Measurements from ENCODE around the gene NTN1. TPM values are rescaled to one million over a fixed set of nuclear protein-coding genes. Genes with fewer than 3 reads are reported as not detected.

The NTN1 gene
- total RNA-seq, 1 experiment from 2014 or later, result 14.5 TPM

- intact Hi-C loops (cut with micrococcal nuclease; ENCODE audit: unreplicated experiment), result no loop called here
- BruUV-seq (replicated peaks), result no TSS peak
- H3K9me3 ChIP-seq (ENCODE audit: control insufficient read depth, insufficient read depth, low read depth, low read length), result no peaks in the 10 kb centered on the region
- ChIA-PET CTCF (no interaction called here), POLR2A (interaction anchor here (0.6 kb wide), 1 partner anchor 11 kb away, joined by 3 read pairs; no protein-coding TSS in a partner anchor)
- no peak for TF ChIP-seq POLR2AphosphoS5 (IDR thresholded peaks at IDR 0.05; ENCODE audit: low read depth, low read length)
- TF ChIP-seq SIN3A (IDR thresholded peaks at IDR 0.05; ENCODE audit: borderline replicate concordance, insufficient read depth, low read depth, low read length), result no peak
- TF ChIP-seq CTCF (IDR thresholded peaks at IDR 0.05), result no peak
- TF ChIP-seq TCF7L2 (IDR thresholded peaks at IDR 0.05; ENCODE audit: low read depth, low read length), result no peak
- no peak for TF ChIP-seq REST (IDR thresholded peaks at IDR 0.05; ENCODE audit: insufficient read depth in 1 of 2, low read depth in 2 of 2, low read length in 1 of 2)
- ATAC-seq (no peak), DNase-seq (ENCODE audit: low read depth, low spot score) (no peak)
- in situ Hi-C loops (cut with HindIII; ENCODE audit: low pct_unique_long_range_greater_than_20kb, low sequenced_read_pairs), result no loop called here
- no peaks in the 10 kb centered on the region for H3K4me1 ChIP-seq (ENCODE audit: control insufficient read depth, insufficient read depth, low read length)
- H3K36me3 ChIP-seq (ENCODE audit: control insufficient read depth, insufficient read depth, low read length), result no peaks in the 10 kb centered on the region
- no peaks in the 10 kb centered on the region for H3K27me3 ChIP-seq (ENCODE audit: control insufficient read depth, insufficient read depth, low read length)
- H3K4me3 ChIP-seq (ENCODE audit: low read depth in 2 of 2, low read length in 2 of 2), result no peak overlapping the region
- no peak overlapping the region for H3K27ac ChIP-seq (ENCODE audit: low read length)
These were observed 204.2 kb downstream of the NTN1 start for GRCh38 chr17:9225305-9226101.

- intact Hi-C loops (cut with micrococcal nuclease; ENCODE audit: unreplicated experiment), result no loop called here
- ATAC-seq, result no peak
- in situ Hi-C loops (cut with HindIII; ENCODE audit: low pct_unique_long_range_greater_than_20kb, low sequenced_read_pairs), result no loop called here
- DNase-seq (ENCODE audit: low read depth, low spot score), result no peak
- CTCF ChIA-PET, result no interaction called here
- Histone ChIP-seq H3K36me3 (ENCODE audit: control insufficient read depth, insufficient read depth, low read length) (no peaks in the 10 kb centered on the region), H3K27ac (ENCODE audit: low read length) (no peak overlapping the region), H3K9me3 (ENCODE audit: control insufficient read depth, insufficient read depth, low read depth, low read length) (no peaks in the 10 kb centered on the region), H3K27me3 (ENCODE audit: control insufficient read depth, insufficient read depth, low read length) (no peaks in the 10 kb centered on the region), H3K4me3 (ENCODE audit: low read depth in 2 of 2, low read length in 2 of 2) (no peak overlapping the region), H3K4me1 (ENCODE audit: control insufficient read depth, insufficient read depth, low read length) (no peaks in the 10 kb centered on the region)
- POLR2A ChIA-PET, result no interaction called here
- no peak for TF ChIP-seq REST (IDR thresholded peaks at IDR 0.05; ENCODE audit: insufficient read depth in 1 of 2, low read depth in 2 of 2, low read length in 1 of 2)
- no peak for TF ChIP-seq CTCF (IDR thresholded peaks at IDR 0.05)
- TF ChIP-seq TCF7L2 (IDR thresholded peaks at IDR 0.05; ENCODE audit: low read depth, low read length), result no peak
- no peak for TF ChIP-seq SIN3A (IDR thresholded peaks at IDR 0.05; ENCODE audit: borderline replicate concordance, insufficient read depth, low read depth, low read length)
- TF ChIP-seq POLR2AphosphoS5 (IDR thresholded peaks at IDR 0.05; ENCODE audit: low read depth, low read length), result no peak
- BruUV-seq (replicated peaks), result no TSS peak
These were observed 205.0 kb downstream of the NTN1 start for GRCh38 chr17:9226130-9226793.
